ENCODE measurements around the gene KPNA1.
"Not testable (repeated sequence)": the region's sequence is repeated elsewhere in the genome, so short reads cannot be mapped to it uniquely, and the experiment has no call there.

The KPNA1 gene

GRCh38 chr3:122519693-122520092, 5.0 kb upstream of the KPNA1 start:
- DNase-seq (ENCODE audit: low spot score): no peak

GRCh38 chr3:122516846-122517360, 2.2 kb upstream of the KPNA1 start:
- no peak for DNase-seq (ENCODE audit: low spot score)

GRCh38 chr3:122515870-122516269, 1.1 kb upstream of the KPNA1 start:
- no peak for DNase-seq (ENCODE audit: low spot score)

- no peak for DNase-seq (ENCODE audit: low spot score)
Observed at GRCh38 chr3:122515020-122515468, 305 bp upstream of the KPNA1 start.

GRCh38 chr3:122513386-122514122, 1.2 kb downstream of the KPNA1 start:
- DNase-seq (ENCODE audit: low spot score): no peak

- DNase-seq (ENCODE audit: low spot score): no peak
Observed at GRCh38 chr3:122512284-122512683, 2.5 kb downstream of the KPNA1 start.

- DNase-seq (ENCODE audit: low spot score): no peak
Observed at GRCh38 chr3:122510878-122511535, 3.7 kb downstream of the KPNA1 start.

GRCh38 chr3:122508944-122509343, 5.8 kb downstream of the KPNA1 start:
- DNase-seq (ENCODE audit: low spot score): not testable (repeated sequence)

- no peak for DNase-seq (ENCODE audit: low spot score)
Observed at GRCh38 chr3:122508135-122508914, 6.4 kb downstream of the KPNA1 start.

- no peak for DNase-seq (ENCODE audit: low spot score)
Observed at GRCh38 chr3:122506450-122506849, 8.3 kb downstream of the KPNA1 start.

- DNase-seq (ENCODE audit: low spot score): no peak
Observed at GRCh38 chr3:122505676-122506075, 9.1 kb downstream of the KPNA1 start.

GRCh38 chr3:122502941-122503340, 11.8 kb downstream of the KPNA1 start:
- DNase-seq (ENCODE audit: low spot score): no peak

- DNase-seq (ENCODE audit: low spot score): no peak
Observed at GRCh38 chr3:122502139-122502538, 12.6 kb downstream of the KPNA1 start.

GRCh38 chr3:122500964-122501363, 13.8 kb downstream of the KPNA1 start:
- DNase-seq (ENCODE audit: low spot score): not testable (repeated sequence)

GRCh38 chr3:122498152-122498551, 16.6 kb downstream of the KPNA1 start:
- no peak for DNase-seq (ENCODE audit: low spot score)

GRCh38 chr3:122497425-122497824, 17.3 kb downstream of the KPNA1 start:
- no peak for DNase-seq (ENCODE audit: low spot score)

- DNase-seq (ENCODE audit: low spot score): no peak
Observed at GRCh38 chr3:122496508-122496907, 18.2 kb downstream of the KPNA1 start.

GRCh38 chr3:122493296-122493695, 21.4 kb downstream of the KPNA1 start:
- no peak for DNase-seq (ENCODE audit: low spot score)

- no peak for DNase-seq (ENCODE audit: low spot score)
Observed at GRCh38 chr3:122488262-122488973, 26.3 kb downstream of the KPNA1 start.

- no peak for DNase-seq (ENCODE audit: low spot score)
Observed at GRCh38 chr3:122484985-122485384, 29.8 kb downstream of the KPNA1 start.

GRCh38 chr3:122481390-122481789, 33.3 kb downstream of the KPNA1 start:
- no peak for DNase-seq (ENCODE audit: low spot score)

- DNase-seq (ENCODE audit: low spot score): no peak
Observed at GRCh38 chr3:122476532-122476931, 38.2 kb downstream of the KPNA1 start.

Data from ecto neural progenitor cell (in vitro differentiated cells).